22Rv1 (cell line): ENCODE results near the gene ACACA.

Experiments used
- CTCF ChIP-seq: fragments of 450-650 bp; IDR thresholded peaks from 2 replicates; pipeline ENCODE4 v1.5.1; 2017; ENCODE audit warnings: mild to moderate bottlenecking
- ZFX ChIP-seq: fragments of 450-650 bp; IDR thresholded peaks from 2 replicates; pipeline ENCODE4 v1.6.1; 2017; ENCODE audit warnings: antibody characterized with exemption, borderline replicate concordance

GRCh38 chr17:37170881-37171425, 235.7 kb downstream of the ACACA start:
- TF ChIP-seq CTCF, result no peak
- no peak for TF ChIP-seq ZFX
